GM18867 (cell line): ENCODE data around the gene ZBTB37.
"Not testable (repeated sequence)": the region's sequence is repeated elsewhere in the genome, so short reads cannot be mapped to it uniquely, and the experiment has no call there.

Experiments used
- ATAC-seq: cut with Tn5 transposase; IDR thresholded peaks from one replicate; pipeline ENCODE4 v1.9.1; 2021; ENCODE audit warnings: mild to moderate bottlenecking, moderate library complexity; ENCODE audit not compliant: unreplicated experiment

ZBTB37 gene

GRCh38 chr1:173900427-173900826, 32.2 kb downstream of the ZBTB37 start:
- ATAC-seq = no peak

- ATAC-seq = no peak
Observed at GRCh38 chr1:173900992-173901391, 32.8 kb downstream of the ZBTB37 start.

- ATAC-seq = no peak
Observed at GRCh38 chr1:173903827-173904531, 35.8 kb downstream of the ZBTB37 start.

GRCh38 chr1:173913111-173913510, 44.9 kb downstream of the ZBTB37 start:
- no peak for ATAC-seq

- ATAC-seq = no peak
Observed at GRCh38 chr1:173914366-173914871, 46.2 kb downstream of the ZBTB37 start.

- ATAC-seq = no peak
Observed at GRCh38 chr1:173915596-173915995, 47.4 kb downstream of the ZBTB37 start.

GRCh38 chr1:173916667-173917066, 48.5 kb downstream of the ZBTB37 start:
- no peak for ATAC-seq

GRCh38 chr1:173917149-173917548, 49.0 kb downstream of the ZBTB37 start, which contains the start of gene SERPINC1:
Gene SERPINC1, minus strand, starts transcription at chr1:173917327. Its CDS starts 68 bp downstream, at chr1:173917259.
- no peak for ATAC-seq

- no peak for ATAC-seq
Observed at GRCh38 chr1:173917635-173918493, 49.7 kb downstream of the ZBTB37 start.

- no peak for ATAC-seq
Observed at GRCh38 chr1:173920861-173921260, 52.7 kb downstream of the ZBTB37 start.

- no peak for ATAC-seq
Observed at GRCh38 chr1:173925306-173926242, 57.4 kb downstream of the ZBTB37 start.

GRCh38 chr1:173930541-173930940, 62.4 kb downstream of the ZBTB37 start:
- not testable (repeated sequence) for ATAC-seq

GRCh38 chr1:173934440-173934839, 66.3 kb downstream of the ZBTB37 start:
- no peak for ATAC-seq

- ATAC-seq = no peak
Observed at GRCh38 chr1:173937062-173937461, 68.9 kb downstream of the ZBTB37 start.

GRCh38 chr1:173946380-173946921, 78.3 kb downstream of the ZBTB37 start:
- no peak for ATAC-seq

GRCh38 chr1:173948594-173948993, 80.4 kb downstream of the ZBTB37 start:
- no peak for ATAC-seq
